ENCODE results near the gene CYB5R4. TPM values are rescaled to one million over a fixed set of nuclear protein-coding genes. Genes with fewer than 3 reads are reported as not detected.

The CYB5R4 gene
- total RNA-seq, 1 experiment from 2014 or later, result 24.0 TPM

DNA sequence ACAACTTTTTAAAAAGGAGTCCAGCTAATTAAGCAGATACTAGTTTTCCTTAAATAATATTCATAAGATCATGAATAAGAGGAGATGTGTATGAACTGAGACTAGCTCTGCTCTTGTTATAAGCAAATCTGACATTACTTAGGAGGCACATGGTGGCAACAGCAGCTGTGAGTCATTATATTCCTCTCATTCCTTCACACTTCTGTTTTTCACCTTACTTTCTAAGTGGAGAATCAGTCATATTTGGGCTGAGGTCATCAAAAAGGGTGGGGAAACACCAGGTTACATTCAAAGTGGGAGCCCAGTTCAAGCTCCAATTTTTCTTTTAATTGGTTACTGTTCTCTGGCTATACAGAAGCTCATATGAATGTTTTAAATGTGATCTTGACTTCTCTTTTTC lies 12.3 kb upstream of the CYB5R4 start (continued):
- TF ChIP-seq, protein P1, sequence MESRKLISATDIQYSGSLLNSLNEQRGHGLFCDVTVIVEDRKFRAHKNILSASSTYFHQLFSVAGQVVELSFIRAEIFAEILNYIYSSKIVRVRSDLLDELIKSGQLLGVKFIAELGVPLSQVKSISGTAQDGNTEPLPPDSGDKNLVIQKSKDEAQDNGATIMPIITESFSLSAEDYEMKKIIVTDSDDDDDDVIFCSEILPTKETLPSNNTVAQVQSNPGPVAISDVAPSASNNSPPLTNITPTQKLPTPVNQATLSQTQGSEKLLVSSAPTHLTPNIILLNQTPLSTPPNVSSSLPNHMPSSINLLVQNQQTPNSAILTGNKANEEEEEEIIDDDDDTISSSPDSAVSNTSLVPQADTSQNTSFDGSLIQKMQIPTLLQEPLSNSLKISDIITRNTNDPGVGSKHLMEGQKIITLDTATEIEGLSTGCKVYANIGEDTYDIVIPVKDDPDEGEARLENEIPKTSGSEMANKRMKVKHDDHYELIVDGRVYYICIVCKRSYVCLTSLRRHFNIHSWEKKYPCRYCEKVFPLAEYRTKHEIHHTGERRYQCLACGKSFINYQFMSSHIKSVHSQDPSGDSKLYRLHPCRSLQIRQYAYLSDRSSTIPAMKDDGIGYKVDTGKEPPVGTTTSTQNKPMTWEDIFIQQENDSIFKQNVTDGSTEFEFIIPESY (IDR thresholded peaks at IDR 0.05; ENCODE audit: extremely low read depth, insufficient replicate concordance, low read length), result no peak
- TF ChIP-seq, protein P2, sequence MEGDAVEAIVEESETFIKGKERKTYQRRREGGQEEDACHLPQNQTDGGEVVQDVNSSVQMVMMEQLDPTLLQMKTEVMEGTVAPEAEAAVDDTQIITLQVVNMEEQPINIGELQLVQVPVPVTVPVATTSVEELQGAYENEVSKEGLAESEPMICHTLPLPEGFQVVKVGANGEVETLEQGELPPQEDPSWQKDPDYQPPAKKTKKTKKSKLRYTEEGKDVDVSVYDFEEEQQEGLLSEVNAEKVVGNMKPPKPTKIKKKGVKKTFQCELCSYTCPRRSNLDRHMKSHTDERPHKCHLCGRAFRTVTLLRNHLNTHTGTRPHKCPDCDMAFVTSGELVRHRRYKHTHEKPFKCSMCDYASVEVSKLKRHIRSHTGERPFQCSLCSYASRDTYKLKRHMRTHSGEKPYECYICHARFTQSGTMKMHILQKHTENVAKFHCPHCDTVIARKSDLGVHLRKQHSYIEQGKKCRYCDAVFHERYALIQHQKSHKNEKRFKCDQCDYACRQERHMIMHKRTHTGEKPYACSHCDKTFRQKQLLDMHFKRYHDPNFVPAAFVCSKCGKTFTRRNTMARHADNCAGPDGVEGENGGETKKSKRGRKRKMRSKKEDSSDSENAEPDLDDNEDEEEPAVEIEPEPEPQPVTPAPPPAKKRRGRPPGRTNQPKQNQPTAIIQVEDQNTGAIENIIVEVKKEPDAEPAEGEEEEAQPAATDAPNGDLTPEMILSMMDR (IDR thresholded peaks at IDR 0.05 in 2 of 3, conservative IDR thresholded peaks at IDR 0.05 in 1 of 3; ENCODE audit: borderline replicate concordance in 1 of 3, insufficient read depth in 1 of 3, low read depth in 2 of 3, low read length in 2 of 3), result no peak

DNA sequence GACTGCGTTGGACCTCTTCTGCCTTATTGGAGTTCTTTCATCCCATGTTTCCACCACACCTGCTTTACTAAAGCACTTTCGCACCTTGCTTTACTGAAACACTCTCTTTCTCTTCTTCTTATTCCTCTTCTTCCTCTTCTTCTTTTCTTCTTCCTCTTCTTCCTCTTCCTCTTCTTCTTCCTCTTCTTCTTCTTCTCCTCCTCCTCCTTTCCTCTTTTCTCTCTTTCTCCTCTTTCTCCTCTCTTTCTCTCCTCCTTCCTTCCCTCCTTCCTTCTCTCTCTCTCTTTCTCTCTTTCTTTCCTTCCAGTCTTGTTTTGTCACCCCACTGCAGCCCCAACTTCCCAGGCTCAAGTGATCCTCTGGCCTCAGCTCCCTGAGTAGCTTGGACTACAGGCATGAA lies 10.4 kb upstream of the CYB5R4 start:
- RAD21 ChIA-PET (ENCODE audit: low non-redundant PET in 1 of 2, low total read pairs in 2 of 2, uncharacterized antibody in 2 of 2, unreplicated experiment in 2 of 2), result no interaction called here
- DNase-seq (ENCODE audit: low read depth, low spot score), result no peak
- CTCF ChIA-PET, result no interaction called here

More for the DNA sequence above, 10.4 kb upstream of the CYB5R4 start:
- H3K9ac ChIP-seq (ENCODE audit: low read length), result no peak overlapping the region
- BruUV-seq (replicated peaks), result no TSS peak
- no peak for TF ChIP-seq ZFX (IDR thresholded peaks at IDR 0.05)
- TF ChIP-seq RAD21 (IDR thresholded peaks at IDR 0.05; ENCODE audit: low read depth), result no peak
- TF ChIP-seq YY1 (IDR thresholded peaks at IDR 0.05; ENCODE audit: extremely low read depth, insufficient replicate concordance, low read depth, low read length), result no peak
- no peak for TF ChIP-seq EGR1 (IDR thresholded peaks at IDR 0.05; ENCODE audit: low read depth)
- no peak for TF ChIP-seq TCF7L2 (IDR thresholded peaks at IDR 0.05; ENCODE audit: borderline replicate concordance, extremely low read depth, insufficient read depth, insufficient read length)
- TF ChIP-seq POLR2A (IDR thresholded peaks at IDR 0.05; ENCODE audit: borderline replicate concordance, extremely low read depth, insufficient read depth, insufficient read length), result no peak
- no peak for TF ChIP-seq POLR2AphosphoS5 (IDR thresholded peaks at IDR 0.05; ENCODE audit: low read depth, low read length)
- TF ChIP-seq EZH2phosphoT487 (IDR thresholded peaks at IDR 0.05; ENCODE audit: borderline replicate concordance), result no peak
- TF ChIP-seq, protein P3, sequence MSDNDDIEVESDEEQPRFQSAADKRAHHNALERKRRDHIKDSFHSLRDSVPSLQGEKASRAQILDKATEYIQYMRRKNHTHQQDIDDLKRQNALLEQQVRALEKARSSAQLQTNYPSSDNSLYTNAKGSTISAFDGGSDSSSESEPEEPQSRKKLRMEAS (IDR thresholded peaks at IDR 0.05), result no peak
- TF ChIP-seq, protein P4, sequence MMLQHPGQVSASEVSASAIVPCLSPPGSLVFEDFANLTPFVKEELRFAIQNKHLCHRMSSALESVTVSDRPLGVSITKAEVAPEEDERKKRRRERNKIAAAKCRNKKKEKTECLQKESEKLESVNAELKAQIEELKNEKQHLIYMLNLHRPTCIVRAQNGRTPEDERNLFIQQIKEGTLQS (IDR thresholded peaks at IDR 0.05), result no peak
- no peaks in the 10 kb centered on the region for H3K9me2 ChIP-seq (ENCODE audit: insufficient read depth)
- no peak overlapping the region for H2AFZ ChIP-seq (ENCODE audit: low read depth, low read length, poor library complexity, severe bottlenecking)
- H4K20me1 ChIP-seq (ENCODE audit: insufficient read depth), result no peaks in the 10 kb centered on the region
- ATAC-seq, result no peak
- no peak overlapping the region for H3K27ac ChIP-seq (ENCODE audit: low read depth, low read length)
- H3K4me1 ChIP-seq (ENCODE audit: control insufficient read depth in 1 of 2, insufficient read depth in 2 of 2, low read length in 2 of 2), result no peaks in the 10 kb centered on the region
- H3K27me3 ChIP-seq (ENCODE audit: insufficient read depth, low read length), result no peaks in the 10 kb centered on the region
- H3K79me2 ChIP-seq (ENCODE audit: insufficient read depth, low read length), result no peaks in the 10 kb centered on the region
- no peaks in the 10 kb centered on the region for H3K36me3 ChIP-seq (ENCODE audit: control insufficient read depth in 1 of 2, insufficient read depth in 2 of 2, low read length in 2 of 2)
- intact Hi-C loops (cut with micrococcal nuclease), result no loop called here
- H3K4me2 ChIP-seq (ENCODE audit: low read length), result no peak overlapping the region
- no peaks in the 10 kb centered on the region for H3K9me3 ChIP-seq (ENCODE audit: control insufficient read depth in 1 of 2, insufficient read depth in 1 of 2, low read depth in 1 of 2, low read length in 2 of 2)
- H3K4me3 ChIP-seq (replicated peaks in 1 of 2; ENCODE audit: low read depth in 1 of 2, low read length in 2 of 2), result no peak overlapping the region
- POLR2A ChIA-PET, result interaction anchor here (0.7 kb wide), 1 partner anchor 513 kb away, joined by 6 read pairs; no protein-coding TSS in a partner anchor

All from HCT116 (cell line).